ENCODE measurements around the gene NAALADL2.
"Not testable (repeated sequence)": the region's sequence is repeated elsewhere in the genome, so short reads cannot be mapped to it uniquely, and the experiment has no call there.

The NAALADL2 gene

GRCh38 chr3:175257123-175257522, 398.0 kb downstream of the NAALADL2 start:
- no peak for DNase-seq (ENCODE audit: low read depth in 4 of 4, low spot score in 1 of 4)

GRCh38 chr3:175258763-175259162, 399.6 kb downstream of the NAALADL2 start:
- no peak for DNase-seq (ENCODE audit: low read depth in 4 of 4, low spot score in 1 of 4)

GRCh38 chr3:175260145-175260794, 401.1 kb downstream of the NAALADL2 start:
- DNase-seq (ENCODE audit: low read depth in 4 of 4, low spot score in 1 of 4), result no peak

- DNase-seq (ENCODE audit: low read depth in 4 of 4, low spot score in 1 of 4), result no peak
Measured at GRCh38 chr3:175266478-175266877, 407.3 kb downstream of the NAALADL2 start.

- DNase-seq (ENCODE audit: low read depth in 4 of 4, low spot score in 1 of 4), result no peak
Measured at GRCh38 chr3:175267121-175267531, 408.0 kb downstream of the NAALADL2 start.

- DNase-seq (ENCODE audit: low read depth in 4 of 4, low spot score in 1 of 4), result no peak
Measured at GRCh38 chr3:175267561-175267960, 408.4 kb downstream of the NAALADL2 start.

GRCh38 chr3:175269394-175269793, 410.3 kb downstream of the NAALADL2 start:
- no peak for DNase-seq (ENCODE audit: low read depth in 4 of 4, low spot score in 1 of 4)

- DNase-seq (ENCODE audit: low read depth in 4 of 4, low spot score in 1 of 4), result no peak
Measured at GRCh38 chr3:175270198-175270837, 411.2 kb downstream of the NAALADL2 start.

GRCh38 chr3:175270866-175271265, 411.7 kb downstream of the NAALADL2 start:
- no peak for DNase-seq (ENCODE audit: low read depth in 4 of 4, low spot score in 1 of 4)

GRCh38 chr3:175271465-175271864, 412.3 kb downstream of the NAALADL2 start:
- not testable (repeated sequence) for DNase-seq (ENCODE audit: low read depth in 4 of 4, low spot score in 1 of 4)

- DNase-seq (ENCODE audit: low read depth in 4 of 4, low spot score in 1 of 4), result no peak
Measured at GRCh38 chr3:175272392-175272791, 413.3 kb downstream of the NAALADL2 start.

GRCh38 chr3:175273573-175273972, 414.4 kb downstream of the NAALADL2 start:
- DNase-seq (ENCODE audit: low read depth in 4 of 4, low spot score in 1 of 4), result no peak

GRCh38 chr3:175274056-175274455, 414.9 kb downstream of the NAALADL2 start:
- no peak for DNase-seq (ENCODE audit: low read depth in 4 of 4, low spot score in 1 of 4)

GRCh38 chr3:175274474-175275218, 415.5 kb downstream of the NAALADL2 start:
- no peak for DNase-seq (ENCODE audit: low read depth in 4 of 4, low spot score in 1 of 4)

- no peak for DNase-seq (ENCODE audit: low read depth in 4 of 4, low spot score in 1 of 4)
Measured at GRCh38 chr3:175278680-175279079, 419.5 kb downstream of the NAALADL2 start.

- no peak for DNase-seq (ENCODE audit: low read depth in 4 of 4, low spot score in 1 of 4)
Measured at GRCh38 chr3:175279457-175279856, 420.3 kb downstream of the NAALADL2 start.

GRCh38 chr3:175279911-175280310, 420.8 kb downstream of the NAALADL2 start:
- no peak for DNase-seq (ENCODE audit: low read depth in 4 of 4, low spot score in 1 of 4)

- no peak for DNase-seq (ENCODE audit: low read depth in 4 of 4, low spot score in 1 of 4)
Measured at GRCh38 chr3:175287361-175287963, 428.3 kb downstream of the NAALADL2 start.

- DNase-seq (ENCODE audit: low read depth in 4 of 4, low spot score in 1 of 4), result no peak
Measured at GRCh38 chr3:175288621-175289020, 429.5 kb downstream of the NAALADL2 start.

GRCh38 chr3:175294793-175295192, 435.7 kb downstream of the NAALADL2 start:
- DNase-seq (ENCODE audit: low read depth in 4 of 4, low spot score in 1 of 4), result no peak

GRCh38 chr3:175295248-175296130, 436.4 kb downstream of the NAALADL2 start:
- no peak for DNase-seq (ENCODE audit: low read depth in 4 of 4, low spot score in 1 of 4)

Measured in stimulated activated CD4-positive, alpha-beta T cell treated with anti-CD3 and anti-CD28 coated beads, Interleukin-1b, Interleukin-23, amount 100 ng/mL, for 24 hours (primary cell).